GM03348 (cell line): ENCODE data around the gene APLF.

ENCODE experiments used
- DNase-seq: peaks from one replicate; pipeline ENCODE4 v3.0.0; 2012; ENCODE audit warnings: low spot score

The APLF gene, protein sequence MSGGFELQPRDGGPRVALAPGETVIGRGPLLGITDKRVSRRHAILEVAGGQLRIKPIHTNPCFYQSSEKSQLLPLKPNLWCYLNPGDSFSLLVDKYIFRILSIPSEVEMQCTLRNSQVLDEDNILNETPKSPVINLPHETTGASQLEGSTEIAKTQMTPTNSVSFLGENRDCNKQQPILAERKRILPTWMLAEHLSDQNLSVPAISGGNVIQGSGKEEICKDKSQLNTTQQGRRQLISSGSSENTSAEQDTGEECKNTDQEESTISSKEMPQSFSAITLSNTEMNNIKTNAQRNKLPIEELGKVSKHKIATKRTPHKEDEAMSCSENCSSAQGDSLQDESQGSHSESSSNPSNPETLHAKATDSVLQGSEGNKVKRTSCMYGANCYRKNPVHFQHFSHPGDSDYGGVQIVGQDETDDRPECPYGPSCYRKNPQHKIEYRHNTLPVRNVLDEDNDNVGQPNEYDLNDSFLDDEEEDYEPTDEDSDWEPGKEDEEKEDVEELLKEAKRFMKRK

DNA sequence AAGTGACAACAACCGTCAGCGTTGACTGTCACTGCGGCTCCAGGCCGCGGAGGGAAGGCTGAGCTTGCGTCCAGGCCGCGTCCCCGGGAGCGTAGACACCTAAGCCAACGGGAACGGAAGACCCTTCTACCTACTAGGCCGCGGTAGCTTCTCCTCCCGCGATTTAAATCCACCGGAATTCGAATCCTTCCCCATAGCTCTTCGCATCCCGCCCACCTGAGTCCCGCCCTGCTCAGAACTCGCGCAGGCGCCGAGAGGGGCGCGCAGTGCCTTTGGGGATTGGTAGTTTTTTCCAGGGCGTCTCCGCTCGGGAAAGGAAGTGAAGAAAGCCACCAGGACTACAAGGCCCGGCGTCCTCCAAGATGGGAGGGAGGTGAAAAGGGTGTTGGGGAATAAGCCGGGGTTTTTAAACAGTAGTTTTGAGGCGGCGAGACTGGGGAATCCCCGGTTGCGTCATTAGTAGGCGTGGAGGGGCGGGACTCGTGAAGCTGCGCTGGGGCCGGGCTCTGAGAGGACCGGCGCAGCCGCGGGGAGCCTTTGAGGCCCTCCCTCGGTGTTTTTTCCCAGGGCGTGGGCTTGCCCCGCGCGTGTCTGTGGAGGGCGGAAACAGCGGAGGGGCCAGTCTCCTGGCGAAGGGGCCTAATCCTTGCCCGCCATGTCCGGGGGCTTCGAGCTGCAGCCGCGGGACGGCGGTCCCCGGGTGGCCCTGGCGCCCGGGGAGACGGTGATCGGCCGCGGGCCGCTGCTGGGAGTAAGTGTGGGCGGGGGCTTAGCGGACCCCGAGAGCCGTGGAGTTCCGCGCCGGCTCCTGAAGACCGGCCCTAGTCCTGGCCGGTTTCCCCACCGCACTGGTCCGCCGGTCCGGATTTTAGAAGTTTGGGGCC lies at the start of gene APLF, which contains the start of gene FBXO48:
APLF (plus strand) TSS at position 509 of the 884 bp plus-strand sequence; CDS start at position 656, 147 bp downstream.
FBXO48 (minus strand) TSS at position 218 of the 884 bp plus-strand sequence. CDS start 2,149 bp downstream, outside the sequence.
- peak; percentile 94 for DNase-seq

DNA sequence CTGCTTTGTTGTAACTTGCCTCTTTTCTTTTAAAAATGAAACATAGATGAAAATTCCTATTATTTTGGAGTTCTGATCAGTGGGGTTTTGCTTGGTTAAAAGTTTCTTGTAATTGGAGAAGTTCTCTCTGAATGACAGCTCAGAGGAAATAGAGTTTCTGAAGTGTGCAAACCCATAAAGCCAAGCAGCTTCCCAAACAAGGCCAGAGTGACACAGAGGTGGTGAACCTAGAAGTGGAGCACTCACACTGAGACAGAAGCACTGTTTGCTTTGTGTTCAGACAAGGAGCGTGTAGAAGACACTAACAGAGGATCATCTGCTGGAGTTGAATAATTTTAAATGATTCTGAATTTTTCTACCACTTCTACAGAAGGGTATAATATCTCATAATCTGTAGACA lies 49.5 kb upstream of the APLF start:
- no peak for DNase-seq

DNA sequence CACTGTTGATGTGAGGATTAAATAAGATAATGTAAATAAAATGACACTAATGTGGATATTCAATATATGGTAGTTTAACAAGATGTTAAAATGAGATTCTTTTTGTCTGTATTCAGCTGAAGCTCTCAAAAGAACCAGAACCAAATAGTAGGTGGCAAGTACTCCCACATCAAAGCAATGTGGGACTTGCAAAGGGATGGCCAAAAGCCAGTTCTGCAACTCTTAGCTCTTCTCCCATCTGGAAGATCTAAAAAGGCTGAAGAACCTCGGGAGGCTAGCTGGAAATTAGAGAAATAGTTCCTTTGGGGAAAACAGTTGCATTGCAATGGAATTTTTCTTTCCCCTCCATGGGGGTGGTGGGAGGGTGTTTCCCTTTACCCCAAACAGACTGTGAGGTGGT lies 49.0 kb upstream of the APLF start:
- no peak for DNase-seq

DNA sequence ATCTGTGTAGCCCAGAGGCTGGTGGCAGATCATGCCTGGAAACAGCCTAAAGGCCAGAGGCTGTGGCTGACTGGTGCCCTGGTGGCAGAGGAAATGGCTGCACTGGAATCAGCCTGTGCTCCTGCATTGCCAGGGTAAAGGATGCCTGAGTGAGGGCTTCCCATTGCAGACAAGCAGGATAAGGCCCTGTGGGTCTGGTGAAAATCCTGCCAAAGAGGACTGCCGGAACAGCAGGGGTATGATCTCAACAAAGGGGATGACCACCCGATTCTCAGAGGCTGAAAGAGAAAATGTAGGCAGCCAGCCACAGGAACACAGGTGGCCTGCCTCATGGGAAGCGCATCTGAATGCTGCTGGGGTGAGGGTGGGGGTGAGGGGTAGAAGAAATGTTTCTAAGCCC lies 48.5 kb upstream of the APLF start:
- DNase-seq: no peak

DNA sequence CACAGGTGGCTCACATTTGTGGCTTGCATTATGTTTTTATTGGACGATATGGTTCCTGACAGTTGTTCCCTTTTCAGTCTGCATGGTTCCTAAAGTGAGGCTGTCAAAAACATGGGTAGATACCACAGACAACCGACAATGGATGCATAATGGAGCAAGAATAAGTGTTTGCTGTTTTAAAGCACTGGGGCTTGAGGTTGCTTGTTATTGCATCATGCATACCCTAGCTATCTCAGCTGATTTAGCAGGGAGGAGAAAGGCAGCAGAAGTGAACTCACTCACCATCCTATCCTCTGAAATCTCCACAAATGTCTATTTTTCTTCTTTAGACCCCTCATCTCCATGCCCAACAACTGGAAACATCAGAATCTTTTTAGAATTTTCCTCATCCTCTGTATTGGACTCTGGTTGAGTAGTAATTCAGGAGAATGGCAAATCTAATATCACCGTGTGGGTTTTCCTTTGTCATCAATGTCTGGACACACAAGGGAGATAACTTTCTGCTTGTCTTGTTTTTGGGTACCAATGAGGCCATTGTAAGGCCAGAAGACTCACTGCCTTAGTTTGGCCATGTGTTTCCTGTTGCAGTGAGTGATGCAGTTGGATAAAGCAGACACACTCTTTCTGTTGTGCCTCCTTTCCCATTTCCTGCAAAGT lies 47.0 kb upstream of the APLF start:
- DNase-seq: peak; percentile 28

DNA sequence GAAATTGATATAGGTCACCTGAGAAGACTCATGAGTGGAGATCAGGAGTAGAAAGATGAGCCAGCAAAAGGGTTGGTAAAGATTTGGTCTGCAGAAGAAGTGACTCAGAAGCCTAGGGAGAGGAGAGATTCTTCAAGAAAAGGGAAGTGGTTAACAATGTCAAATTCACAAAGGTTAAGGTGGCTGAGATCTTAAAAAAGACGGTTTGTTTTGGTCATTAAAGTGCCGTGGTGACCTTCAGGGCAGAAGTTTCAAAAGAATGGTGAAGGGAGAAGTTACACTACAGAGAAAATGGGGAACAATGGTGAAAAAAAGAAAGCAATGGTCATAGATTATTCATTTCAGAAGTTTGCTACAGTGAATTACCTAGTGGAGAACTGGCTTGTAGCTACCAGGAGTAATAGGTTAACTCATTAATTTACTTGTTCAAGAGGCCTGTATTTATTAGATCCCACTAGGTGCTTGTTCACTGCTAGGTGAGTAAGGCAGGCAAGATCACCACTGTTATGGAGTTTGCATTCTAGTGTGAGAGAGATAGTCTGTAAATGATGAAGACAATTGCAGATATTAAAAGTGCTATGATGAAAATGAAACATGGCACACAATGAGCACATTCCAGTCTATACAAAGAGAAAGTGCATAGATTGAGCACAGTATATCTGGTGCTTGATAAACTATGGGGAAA lies 43.3 kb upstream of the APLF start:
- DNase-seq: no peak

DNA sequence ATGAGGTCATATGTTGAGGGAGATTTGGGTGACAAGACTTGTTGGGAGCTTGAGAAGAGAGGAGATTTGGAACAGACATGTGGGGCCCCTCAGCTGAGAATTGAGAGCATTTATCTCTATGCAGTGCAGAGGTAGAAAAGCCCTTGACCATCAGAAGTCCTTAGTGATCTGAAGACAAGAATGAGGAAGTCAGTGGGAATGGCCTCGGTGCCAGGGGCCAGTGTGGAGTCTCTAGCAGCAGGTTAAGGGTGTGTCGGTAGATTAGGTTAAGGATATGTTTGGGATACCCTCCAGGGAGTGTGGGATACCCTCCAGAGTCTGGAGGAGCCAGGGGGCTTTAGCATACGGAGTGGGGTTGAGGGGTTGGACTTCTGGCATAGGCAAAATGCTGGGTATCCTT lies 41.9 kb upstream of the APLF start:
- DNase-seq: no peak

DNA sequence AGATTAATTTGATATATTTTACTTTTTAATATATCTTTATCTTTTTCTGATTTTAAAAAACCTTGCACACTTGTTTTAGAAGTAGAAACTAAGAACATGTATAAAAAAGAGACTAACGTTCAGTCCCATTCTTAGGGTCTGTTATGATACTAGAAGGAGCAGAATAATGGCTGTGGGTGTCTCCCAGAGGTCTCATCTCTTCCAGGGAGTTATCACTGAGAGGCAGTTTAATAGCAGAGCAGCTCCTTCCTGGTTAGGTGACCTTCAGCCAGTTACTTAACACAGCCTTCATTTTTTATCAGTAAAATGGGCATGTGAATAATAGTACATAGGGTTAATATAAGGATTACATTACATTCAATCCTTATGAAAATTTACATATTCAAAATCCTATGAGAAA lies 40.9 kb upstream of the APLF start:
- DNase-seq: no peak

DNA sequence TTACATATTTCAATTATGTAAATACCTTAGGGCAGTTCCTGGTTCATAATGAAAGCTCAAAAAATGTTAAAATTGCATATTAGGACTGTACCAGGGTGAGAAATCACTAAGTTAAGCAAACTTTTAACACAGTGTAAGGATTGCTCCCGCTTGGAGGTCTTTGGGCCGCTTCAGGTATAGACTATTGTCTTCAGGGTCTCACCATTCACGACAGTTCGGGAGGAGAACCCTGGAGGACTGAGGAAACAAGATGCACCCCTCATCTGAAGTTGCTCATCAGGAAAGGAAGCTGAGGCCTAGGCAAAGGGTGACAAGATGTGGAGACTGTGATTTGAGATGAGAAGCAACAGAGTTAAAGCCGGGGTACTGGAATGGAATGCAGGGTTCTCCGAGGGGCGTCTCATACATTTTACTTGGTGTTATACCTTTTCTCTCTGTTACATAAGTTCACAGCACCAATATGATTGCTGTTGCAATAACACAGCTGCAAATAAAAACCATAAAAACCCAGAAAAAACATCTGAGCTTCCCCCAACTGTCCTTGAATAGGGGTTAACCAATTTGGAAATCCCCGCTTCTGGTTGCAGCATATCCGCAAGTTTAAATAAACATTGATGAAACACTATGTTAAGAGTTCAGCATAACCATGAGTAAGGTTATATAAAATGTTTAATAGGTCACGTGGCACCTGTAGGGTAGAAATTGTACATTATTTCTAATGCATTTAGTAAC lies 40.4 kb upstream of the APLF start:
- DNase-seq: no peak

DNA sequence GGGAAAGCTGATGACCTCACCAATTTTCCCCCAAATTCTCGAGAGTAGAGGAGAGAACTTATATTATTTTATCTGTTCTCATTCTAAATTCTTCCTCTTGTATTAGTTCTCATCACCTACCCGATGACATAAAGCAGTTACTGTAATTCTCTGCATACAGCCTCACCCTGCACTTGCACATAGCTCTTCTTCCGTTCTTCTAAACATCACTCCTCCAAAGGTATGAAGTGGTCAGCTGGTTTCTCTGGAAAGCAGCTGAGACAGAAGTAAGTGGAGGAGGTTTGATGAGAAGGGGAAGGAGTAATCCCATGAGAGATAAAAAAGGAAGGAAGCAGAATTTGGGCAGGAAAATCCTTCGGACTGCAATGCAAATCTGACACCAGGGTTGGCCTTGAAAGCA lies 39.3 kb upstream of the APLF start:
- DNase-seq: no peak

DNA sequence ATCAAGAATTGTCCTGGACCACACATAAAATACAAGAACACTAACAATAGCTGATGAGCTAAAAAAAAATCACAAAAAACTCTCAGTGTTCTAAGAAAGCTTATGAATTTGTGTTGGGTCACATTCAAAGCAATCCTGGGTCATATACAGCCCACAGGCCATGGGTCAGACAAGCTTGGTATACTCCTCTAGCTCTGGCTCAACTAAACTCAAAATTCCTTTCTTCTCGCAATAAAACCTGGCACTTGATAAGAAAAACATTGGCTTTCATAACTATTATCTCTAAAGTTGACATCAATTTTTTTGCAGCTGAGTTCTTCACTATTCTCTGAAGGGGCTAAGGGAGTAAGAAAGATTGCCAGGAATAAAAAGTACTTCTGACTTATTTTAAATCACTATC lies 38.6 kb upstream of the APLF start:
- DNase-seq: no peak

DNA sequence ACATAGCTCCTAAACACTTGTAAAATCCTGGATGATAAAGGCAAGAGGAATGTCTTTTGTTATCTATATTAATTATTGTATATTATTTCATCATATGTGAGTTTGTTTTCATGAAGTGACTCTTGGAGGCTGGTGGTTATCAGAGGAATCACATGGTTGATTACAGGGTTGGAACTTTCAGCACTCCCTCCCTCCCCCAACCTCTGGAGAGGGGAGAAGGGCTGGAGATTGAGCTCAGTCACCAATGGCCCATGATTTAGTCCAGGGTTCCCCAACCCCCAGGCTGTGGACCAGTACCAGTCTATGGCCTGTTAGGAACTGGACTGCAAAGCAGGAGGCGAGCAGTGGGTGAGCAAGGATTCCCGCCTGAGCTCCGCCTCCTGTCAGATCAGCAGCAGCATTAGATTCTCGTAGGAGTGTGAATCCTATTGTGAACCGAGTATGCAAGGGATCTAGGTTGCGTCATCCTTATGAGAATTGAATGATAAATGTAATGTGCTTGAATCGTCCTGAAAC lies 38.0 kb upstream of the APLF start:
- no peak for DNase-seq

DNA sequence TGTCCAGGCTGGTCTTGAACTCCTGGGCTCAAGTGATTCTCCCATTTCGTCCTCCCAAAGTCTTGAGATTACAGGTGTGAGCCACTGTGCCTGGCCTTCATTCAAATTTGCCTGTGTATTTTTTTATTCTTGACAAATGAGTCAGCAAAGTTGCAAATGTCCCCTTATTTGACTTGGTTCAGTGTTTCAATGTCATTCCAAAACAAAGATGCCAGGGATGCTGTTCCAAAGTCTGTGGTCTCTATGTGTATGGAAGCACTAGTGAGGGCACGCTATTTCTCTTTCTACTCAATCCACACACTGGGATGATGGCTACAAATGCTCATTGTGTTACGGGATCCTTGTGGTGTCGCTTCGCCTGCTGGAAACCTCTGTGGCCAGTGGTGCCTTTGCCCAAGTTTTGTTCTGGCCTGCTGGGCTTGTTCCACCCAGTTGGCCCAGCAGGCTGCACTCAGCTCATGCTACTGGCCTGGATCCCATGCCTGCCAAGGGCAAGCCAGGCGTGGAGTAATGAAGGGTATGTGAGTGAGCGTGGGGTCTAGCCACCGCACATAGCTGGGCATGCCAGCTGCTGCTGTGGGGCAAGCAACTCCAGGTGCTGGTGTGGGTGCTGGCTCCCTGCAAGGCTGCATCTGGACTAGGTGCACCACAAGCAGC lies 35.9 kb upstream of the APLF start:
- no peak for DNase-seq

DNA sequence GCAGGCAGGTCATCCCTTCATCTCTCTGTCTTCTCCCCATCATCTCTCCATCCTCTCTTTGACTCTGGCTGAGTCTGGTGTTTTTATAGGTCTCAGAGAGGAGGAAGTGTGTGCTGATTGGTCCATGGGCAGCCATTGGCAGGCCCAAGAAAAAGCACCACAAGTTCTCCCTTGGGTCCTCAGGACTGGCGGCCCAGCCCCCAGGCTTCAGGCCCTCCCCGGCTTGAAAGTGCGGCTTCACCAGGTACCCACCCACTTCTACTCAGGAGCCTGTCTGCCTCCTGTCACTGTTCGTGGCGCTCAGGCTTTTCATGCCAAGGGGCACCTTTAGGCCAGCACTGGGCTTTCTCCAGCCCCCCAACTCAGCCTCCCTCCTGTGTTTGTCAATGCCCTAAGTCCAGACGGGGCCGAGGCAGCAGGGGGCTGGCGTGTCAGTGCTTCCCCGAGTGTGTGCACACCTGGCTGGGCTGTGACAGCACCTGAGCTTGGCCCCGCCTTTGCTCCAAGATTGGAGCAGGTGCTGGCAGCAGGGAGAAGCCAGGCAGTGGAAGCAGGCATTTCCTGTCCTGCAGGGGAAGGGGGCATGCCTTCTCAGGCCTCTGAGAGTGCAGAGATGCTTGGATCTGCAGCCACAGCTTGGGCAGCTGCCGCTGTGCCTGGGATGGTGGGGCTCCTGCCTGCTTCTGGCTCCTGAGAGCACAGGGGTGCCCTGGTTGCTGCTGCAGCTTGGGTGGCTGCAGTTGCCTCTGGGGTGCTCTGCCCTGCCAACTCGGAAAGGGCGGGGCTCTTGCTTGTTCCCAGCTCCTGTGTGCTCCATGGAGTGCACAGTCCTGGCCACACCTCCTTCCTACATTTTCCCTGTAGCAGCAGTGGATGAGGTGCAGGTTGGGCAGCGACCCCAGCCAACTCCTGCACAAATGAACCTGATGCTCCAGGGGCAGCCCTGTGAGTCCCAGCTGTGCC lies 34.4 kb upstream of the APLF start:
- no peak for DNase-seq

DNA sequence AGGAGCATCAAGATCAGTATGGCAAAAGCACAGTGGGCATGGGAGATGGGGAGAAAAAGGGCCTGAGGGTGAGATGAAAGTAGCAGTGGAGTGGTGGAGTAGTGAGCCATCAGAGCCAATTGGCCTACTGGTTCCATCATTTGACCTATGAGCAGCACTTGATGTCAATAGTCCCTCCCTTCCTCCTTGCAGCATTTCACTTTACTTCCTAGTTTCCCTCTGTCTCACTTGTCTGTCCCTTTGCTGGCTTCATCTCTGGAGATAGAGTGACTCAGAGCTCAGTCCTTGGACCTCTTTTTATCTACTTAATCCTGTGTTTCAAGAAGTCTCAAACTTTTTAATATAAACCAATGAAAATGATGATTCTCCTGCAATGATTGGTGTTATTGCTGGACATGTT lies 32.4 kb upstream of the APLF start:
- DNase-seq: no peak

DNA sequence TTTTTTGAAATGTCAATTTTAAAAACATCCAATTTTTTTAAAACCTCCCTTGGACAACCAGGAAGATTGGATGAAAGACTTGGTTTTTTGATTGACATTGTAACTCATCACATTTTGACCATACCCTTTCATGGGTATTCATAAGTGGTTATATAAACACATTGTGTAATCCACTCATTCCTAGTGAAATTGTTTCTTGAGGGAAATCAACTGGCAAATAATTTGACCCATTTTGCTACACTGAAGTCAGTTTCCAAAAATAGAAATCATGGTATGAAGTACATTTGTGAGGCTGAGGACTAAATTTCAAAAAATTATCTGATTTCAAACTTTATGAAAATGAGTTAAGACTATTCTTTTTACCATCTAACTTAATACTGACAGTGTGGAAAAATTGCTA lies 31.8 kb upstream of the APLF start:
- peak; percentile 37 for DNase-seq

DNA sequence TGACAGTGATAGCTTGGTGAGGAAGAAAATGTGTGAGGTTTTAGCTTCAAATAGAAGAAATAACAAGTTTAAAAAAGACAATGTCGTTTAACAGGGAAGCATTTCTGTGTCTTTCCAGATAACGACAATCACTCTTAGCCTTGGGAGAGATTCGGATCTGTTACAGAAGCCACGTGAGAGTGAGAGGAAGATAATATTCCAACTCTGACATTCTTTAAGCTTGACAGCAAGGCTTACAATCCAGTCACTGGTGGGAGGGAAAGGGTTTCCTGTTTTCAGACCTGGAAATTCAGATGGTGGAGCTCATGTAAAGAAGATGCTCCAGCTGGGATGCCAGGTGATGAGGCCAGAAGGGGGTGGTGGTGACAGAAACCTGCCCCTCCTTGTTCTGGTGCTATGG lies 31.1 kb upstream of the APLF start:
- DNase-seq: peak; percentile 20

DNA sequence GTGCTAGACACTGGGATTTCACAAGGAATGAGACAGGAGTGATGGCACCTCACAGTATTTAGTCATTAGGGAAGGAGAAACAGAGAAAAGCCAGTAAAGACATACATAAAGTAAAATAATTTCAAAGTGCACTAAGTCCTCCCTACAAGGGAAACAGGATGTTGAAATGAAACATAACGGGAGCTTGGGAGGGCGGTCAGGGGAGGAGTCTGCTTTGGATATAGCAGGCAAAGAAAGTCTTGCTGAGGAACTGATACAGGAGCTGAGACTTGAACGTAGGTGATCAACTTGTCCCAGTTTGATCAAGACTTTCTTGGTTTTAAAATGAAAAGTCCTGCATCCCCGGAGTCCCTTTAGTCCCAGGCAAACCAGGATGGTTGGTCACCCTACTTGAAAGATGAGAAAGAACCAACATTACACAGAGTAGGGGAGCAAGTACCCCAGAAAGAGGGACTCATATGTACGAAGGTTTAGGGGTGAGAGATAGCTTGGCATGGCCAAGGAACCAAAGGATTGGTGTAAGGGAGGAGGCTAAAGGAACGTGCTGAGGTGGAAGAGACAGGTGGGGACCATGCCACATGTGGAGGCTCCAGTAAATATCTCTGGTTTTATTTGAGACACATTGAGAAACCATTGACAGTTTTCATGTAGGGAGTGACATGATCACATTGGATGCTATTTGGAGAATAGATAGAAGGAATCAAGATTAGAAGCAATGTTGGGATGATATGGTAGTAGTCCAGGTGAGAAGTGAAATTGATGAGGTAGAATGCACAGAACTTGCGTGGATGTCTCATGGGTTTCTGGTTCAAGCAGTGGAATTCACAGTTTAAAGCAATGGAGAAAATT lies 28.7 kb upstream of the APLF start:
- no peak for DNase-seq
